Endothelial cell of umbilical vein (primary cell): ENCODE results near the gene REP15. TPM values are rescaled to one million over a fixed set of nuclear protein-coding genes. Genes with fewer than 3 reads are reported as not detected.

Experiments used
- BruUV-seq: library from RNA; stranded (reverse); fragments of 400-500 nt; replicated peaks from 2 replicates; lab custom pipeline; 2021; lab: Mats Ljungman, UMichigan
- CTCF ChIA-PET: fragments of 300-600, 350-600 bp; sonication (Branson Sonifier 250); formaldehyde crosslinking; loops from one replicate; lab custom pipeline; 2021; ENCODE audit warnings: antibody characterized with exemption, inconsistent platforms; lab: Charles Lee
- POLR2A ChIA-PET: fragments of 300-600, 350-600 bp; sonication (Branson Sonifier 250); formaldehyde crosslinking; loops from one replicate; lab custom pipeline; 2021; ENCODE audit warnings: antibody characterized with exemption, inconsistent platforms; lab: Charles Lee
- DNase-seq: peaks from one replicate; pipeline ENCODE4 v3.0.0-alpha.2; 2011; ENCODE audit warnings: low read depth, low spot score
- FAIRE-seq: peaks from 2 replicates; lab custom pipeline; 2011; peaks lifted over from hg19 to GRCh38; lab: Jason Lieb, UNC
- H2AFZ ChIP-seq: 2 replicates; pipeline ENCODE4 v1.6.0; 2012; ENCODE audit warnings: low read depth, low read length, control low read depth, inconsistent platforms
- H3K27ac ChIP-seq: 2 replicates; pipeline ENCODE4 v1.5.1; 2011; ENCODE audit warnings: low read depth, mild to moderate bottlenecking, control low read depth, low read length, moderate library complexity; ENCODE audit not compliant: insufficient read depth
- H3K27me3 ChIP-seq, 2 experiments: 2 replicates each; pipeline versions ENCODE4 v1.6.0 to v1.6.1; 2011; ENCODE audit warnings: low read length in 2 of 2, mixed read lengths in 1 of 2; ENCODE audit not compliant: control insufficient read depth in 2 of 2, insufficient read depth in 2 of 2
- H3K36me3 ChIP-seq, 2 experiments: 2 replicates in 1 of 2; 3 replicates in 1 of 2; pipeline ENCODE4 v1.5.1; 2011; ENCODE audit warnings: low read length in 2 of 2, mild to moderate bottlenecking in 1 of 2, moderate library complexity in 1 of 2; ENCODE audit not compliant: control insufficient read depth in 2 of 2, insufficient read depth in 2 of 2; ENCODE audit errors: extremely low read depth in 1 of 2
- H3K4me1 ChIP-seq: 3 replicates; pipeline ENCODE4 v1.5.1; 2011; ENCODE audit warnings: mild to moderate bottlenecking, low read length; ENCODE audit not compliant: control insufficient read depth, insufficient read depth; ENCODE audit errors: extremely low read depth
- H3K4me2 ChIP-seq: 2 replicates; pipeline ENCODE4 v1.6.1; 2011; ENCODE audit warnings: low read length, control low read depth, mixed read lengths; ENCODE audit not compliant: insufficient read depth
- H3K4me3 ChIP-seq, 3 experiments: fragments of 200-600 bp in 1 of 3; sonication (generic), shearing (Covaris generic) in 1 of 3; replicated peaks in 1 of 3; 2 replicates each; pipeline ENCODE4 v1.5.1; 2011 to 2016; ENCODE audit warnings: control low read depth in 3 of 3, low read length in 3 of 3, mild to moderate bottlenecking in 2 of 3, inconsistent platforms in 1 of 3, low read depth in 1 of 3, moderate library complexity in 1 of 3; ENCODE audit not compliant: insufficient read depth in 1 of 3
- H3K79me2 ChIP-seq: 2 replicates; pipeline ENCODE4 v1.6.0; 2012; ENCODE audit warnings: low read length, inconsistent platforms; ENCODE audit not compliant: control insufficient read depth, insufficient read depth
- H3K9ac ChIP-seq: replicated peaks from 2 replicates; pipeline ENCODE3; 2011; ENCODE audit warnings: low read length, control low read depth; ENCODE audit not compliant: insufficient read depth; ENCODE audit errors: extremely low read depth
- H3K9me1 ChIP-seq: replicated peaks from 3 replicates; pipeline ENCODE4 v1.6.0; 2011; ENCODE audit warnings: mild to moderate bottlenecking, low read length; ENCODE audit not compliant: control insufficient read depth, insufficient read depth; ENCODE audit errors: extremely low read depth
- H3K9me3 ChIP-seq: replicated peaks from 2 replicates; pipeline ENCODE4 v1.5.1; 2012; ENCODE audit warnings: low read length, inconsistent platforms; ENCODE audit not compliant: control insufficient read depth, insufficient read depth
- H4K20me1 ChIP-seq: replicated peaks from 2 replicates; pipeline ENCODE3; 2011; ENCODE audit warnings: mild to moderate bottlenecking, low read length; ENCODE audit not compliant: control insufficient read depth, insufficient read depth; ENCODE audit errors: extremely low read depth
- EZH2 ChIP-seq: IDR thresholded peaks from 2 replicates; pipeline ENCODE4 v1.6.1; 2012; ENCODE audit warnings: borderline replicate concordance, low read depth, mild to moderate bottlenecking, moderate library complexity, low read length, inconsistent platforms; ENCODE audit not compliant: severe bottlenecking
- FOS ChIP-seq: IDR thresholded peaks from 2 replicates; pipeline ENCODE4 v1.6.1; 2011; ENCODE audit warnings: mild to moderate bottlenecking, low read length, moderate library complexity, borderline replicate concordance; ENCODE audit not compliant: insufficient read depth
- GATA2 ChIP-seq: IDR thresholded peaks from 2 replicates; pipeline ENCODE4 v1.7.0; 2011; ENCODE audit warnings: low read depth, mild to moderate bottlenecking, moderate library complexity, mixed read lengths, low read length; ENCODE audit not compliant: insufficient read length, insufficient read depth
- JUN ChIP-seq: IDR thresholded peaks from 2 replicates; pipeline ENCODE4 v1.6.1; 2011; ENCODE audit warnings: borderline replicate concordance, low read depth; ENCODE audit not compliant: insufficient read length, insufficient read depth
- MYC ChIP-seq: IDR thresholded peaks from one replicate; pipeline ENCODE4 v1.6.1; 2011; ENCODE audit warnings: mild to moderate bottlenecking, low read depth, low read length
- POLR2A ChIP-seq: IDR thresholded peaks from 2 replicates; pipeline ENCODE4 v1.6.1; 2012; ENCODE audit warnings: low read depth, mild to moderate bottlenecking, control low read depth, low read length
- POLR2AphosphoS5 ChIP-seq: IDR thresholded peaks from 2 replicates; pipeline ENCODE4 v1.6.1; 2012; ENCODE audit warnings: low read depth, mild to moderate bottlenecking, control low read depth, low read length, moderate library complexity; ENCODE audit not compliant: insufficient read depth
- dilution Hi-C: fragments of 300-500 bp; cut with MboI; formaldehyde crosslinking; loops from one replicate; pipeline ENCODE4 v1.15.0; 2019; ENCODE audit warnings: low sequenced_read_pairs; ENCODE audit not compliant: extremely low pct_ligation_motif_present
- intact Hi-C: fragments of 100-400 bp; cut with micrococcal nuclease; formaldehyde crosslinking; loops from one replicate; pipeline ENCODE4 v1.10.0; 2022
- polyA plus RNA-seq, 4 experiments: library from polyadenylated mRNA; depleted of rRNA in 3 of 4; stranded (reverse) in 3 of 4; unstranded in 1 of 4; fragments of >200 nt; gene quantifications; 2 replicates each; pipeline versions ENCODE4 v1.2.1 to v1.2.3, GENCODE V29; 2011 to 2012; ENCODE audit warnings: missing spikeins in 1 of 4
- total RNA-seq: library from RNA; stranded (reverse); gene quantifications from 2 replicates; pipeline ENCODE4 v1.2.3, GENCODE V29; 2021
- TF ChIP-seq, protein P1 (sequence below): IDR thresholded peaks from 2 replicates; pipeline ENCODE4 v1.6.1; 2011; ENCODE audit not compliant: insufficient read depth, insufficient read length
- TF ChIP-seq, protein P2 (sequence below), 2 donors: IDR thresholded peaks; 1 replicate in 1 of 2; 2 replicates in 1 of 2; pipeline ENCODE4 v1.5.1; 2011; ENCODE audit warnings: low read length in 2 of 2, mild to moderate bottlenecking in 2 of 2, moderate library complexity in 2 of 2, control low read depth in 1 of 2, inconsistent platforms in 1 of 2, low read depth in 1 of 2; ENCODE audit not compliant: insufficient read depth in 1 of 2; ENCODE audit errors: extremely low read depth in 1 of 2

The REP15 gene
- total and polyA plus RNA-seq, 2 donors (not counting 3 experiments of a cell fraction or from before 2014, with no cell fraction given): 0.94 to 4.8 TPM

DNA sequence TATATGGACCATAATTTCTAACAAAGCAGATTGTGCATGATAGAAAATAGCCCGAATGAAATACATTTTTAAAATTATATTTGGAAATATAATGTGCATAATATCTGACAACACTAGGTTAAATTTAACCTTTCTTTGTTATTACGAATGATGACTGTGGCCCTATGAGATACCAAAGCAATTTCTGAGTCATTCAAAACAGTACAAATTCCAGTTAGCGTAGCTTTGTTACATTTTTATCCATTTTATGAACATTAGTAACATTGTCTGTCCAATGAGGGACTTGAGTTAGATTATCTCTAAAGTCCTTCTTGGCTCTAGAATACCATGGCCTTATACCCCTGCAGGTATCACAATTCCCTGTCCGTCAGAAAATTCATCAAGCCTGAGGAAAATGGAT is 39.0 kb upstream of the REP15 start:
- peaks cover 11 to 17% of the 10 kb centered on the region in 2 experiments for H3K36me3 ChIP-seq
- dilution Hi-C loops: no loop called here
- H3K27ac ChIP-seq: no peak overlapping the region
- H3K27me3 ChIP-seq: no peaks in the 10 kb centered on the region
- DNase-seq (no peak), FAIRE-seq (no peak)
- no peak overlapping the region for H3K4me2 ChIP-seq
- H3K9ac ChIP-seq: no peak overlapping the region
- H3K4me1 ChIP-seq: no peaks in the 10 kb centered on the region
- no peak overlapping the region for H3K4me3 ChIP-seq
- no peaks in the 10 kb centered on the region for H4K20me1 ChIP-seq
- no TSS peak for BruUV-seq
- H2AFZ ChIP-seq: no peak overlapping the region
- CTCF ChIA-PET: interaction anchor here (0.7 kb wide), 1 partner anchor 101 kb away, joined by 3 read pairs; no protein-coding TSS in a partner anchor
- intact Hi-C loops: no loop called here
- POLR2A ChIA-PET: no interaction called here
- no peaks in the 10 kb centered on the region for H3K9me1 ChIP-seq
- TF ChIP-seq, protein P1, sequence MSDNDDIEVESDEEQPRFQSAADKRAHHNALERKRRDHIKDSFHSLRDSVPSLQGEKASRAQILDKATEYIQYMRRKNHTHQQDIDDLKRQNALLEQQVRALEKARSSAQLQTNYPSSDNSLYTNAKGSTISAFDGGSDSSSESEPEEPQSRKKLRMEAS: no peak
- TF ChIP-seq POLR2A (no peak), JUN (no peak), EZH2 (no peak), FOS (no peak), GATA2 (no peak), MYC (no peak), POLR2AphosphoS5 (no peak)
- TF ChIP-seq, protein P2, sequence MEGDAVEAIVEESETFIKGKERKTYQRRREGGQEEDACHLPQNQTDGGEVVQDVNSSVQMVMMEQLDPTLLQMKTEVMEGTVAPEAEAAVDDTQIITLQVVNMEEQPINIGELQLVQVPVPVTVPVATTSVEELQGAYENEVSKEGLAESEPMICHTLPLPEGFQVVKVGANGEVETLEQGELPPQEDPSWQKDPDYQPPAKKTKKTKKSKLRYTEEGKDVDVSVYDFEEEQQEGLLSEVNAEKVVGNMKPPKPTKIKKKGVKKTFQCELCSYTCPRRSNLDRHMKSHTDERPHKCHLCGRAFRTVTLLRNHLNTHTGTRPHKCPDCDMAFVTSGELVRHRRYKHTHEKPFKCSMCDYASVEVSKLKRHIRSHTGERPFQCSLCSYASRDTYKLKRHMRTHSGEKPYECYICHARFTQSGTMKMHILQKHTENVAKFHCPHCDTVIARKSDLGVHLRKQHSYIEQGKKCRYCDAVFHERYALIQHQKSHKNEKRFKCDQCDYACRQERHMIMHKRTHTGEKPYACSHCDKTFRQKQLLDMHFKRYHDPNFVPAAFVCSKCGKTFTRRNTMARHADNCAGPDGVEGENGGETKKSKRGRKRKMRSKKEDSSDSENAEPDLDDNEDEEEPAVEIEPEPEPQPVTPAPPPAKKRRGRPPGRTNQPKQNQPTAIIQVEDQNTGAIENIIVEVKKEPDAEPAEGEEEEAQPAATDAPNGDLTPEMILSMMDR (IDR thresholded peaks at IDR 0.05; ENCODE audit: extremely low read depth in 1 of 2, insufficient read depth in 1 of 2, low read depth in 1 of 2, low read length in 2 of 2): no peak
- no peaks in the 10 kb centered on the region for H3K9me3 ChIP-seq
- H3K79me2 ChIP-seq: no peaks in the 10 kb centered on the region
